MCF 10A (cell line): Measurements from ENCODE around the gene TRAPPC3L. TPM values are rescaled to one million over a fixed set of nuclear protein-coding genes. Genes with fewer than 3 reads are reported as not detected.

ENCODE experiments used
- BruUV-seq: library from RNA; stranded (reverse); fragments of 400-500 nt; replicated peaks from 2 replicates; lab custom pipeline; 2021; lab: Mats Ljungman, UMichigan
- CTCF ChIA-PET: fragments of 300-600 bp; sonication (Branson Sonifier 250); formaldehyde crosslinking; extraction: SDS; loops from one replicate; lab custom pipeline; 2021; ENCODE audit warnings: antibody characterized with exemption, inconsistent platforms; lab: Yijun Ruan, JAX
- POLR2A ChIA-PET: fragments of 300-600, 350-650 bp; sonication (Branson Sonifier 250); formaldehyde crosslinking; extraction: SDS; loops from one replicate; lab custom pipeline; 2020; ENCODE audit warnings: antibody characterized with exemption, inconsistent platforms; lab: Yijun Ruan, JAX
- DNase-seq: peaks from one replicate; pipeline ENCODE4 v3.0.0-alpha.2; 2018; ENCODE audit not compliant: unreplicated experiment
- H3K27ac Mint-ChIP-seq: one replicate; pipeline ENCODE4 v1.8.0; 2022; ENCODE audit warnings: mild to moderate bottlenecking, low read depth, mixed read lengths; ENCODE audit not compliant: unreplicated experiment
- H3K27me3 Mint-ChIP-seq: one replicate; pipeline ENCODE4 v1.8.0; 2022; ENCODE audit warnings: mixed read lengths; ENCODE audit not compliant: insufficient read depth, unreplicated experiment
- H3K36me3 Mint-ChIP-seq: one replicate; pipeline ENCODE4 v1.8.0; 2022; ENCODE audit warnings: mild to moderate bottlenecking, moderate library complexity, mixed read lengths; ENCODE audit not compliant: insufficient read depth, unreplicated experiment
- H3K4me1 Mint-ChIP-seq: one replicate; pipeline ENCODE4 v1.8.0; 2022; ENCODE audit warnings: mixed read lengths; ENCODE audit not compliant: insufficient read depth, unreplicated experiment
- H3K4me3 Mint-ChIP-seq: one replicate; pipeline ENCODE4 v1.8.0; 2022; ENCODE audit warnings: mild to moderate bottlenecking, moderate library complexity, mixed read lengths; ENCODE audit not compliant: unreplicated experiment
- H3K9me3 Mint-ChIP-seq: one replicate; pipeline ENCODE4 v1.8.0; 2022; ENCODE audit warnings: mixed read lengths; ENCODE audit not compliant: unreplicated experiment
- intact Hi-C: fragments of 100-400 bp; cut with micrococcal nuclease; formaldehyde crosslinking; loops from 2 replicates; pipeline ENCODE4 v1.14.1; 2022
- total RNA-seq: library from RNA; stranded (reverse); gene quantifications from 2 replicates; pipeline ENCODE4 v1.2.3, GENCODE V29; 2022
- TF ChIP-seq, protein P1 (sequence below): fragments of 200-600 bp; IDR thresholded peaks from one replicate; pipeline ENCODE4 v1.8.0; 2022; ENCODE audit warnings: antibody characterized with exemption, mild to moderate bottlenecking; ENCODE audit not compliant: unreplicated experiment

The TRAPPC3L gene
- total RNA-seq, 1 experiment from 2014 or later, result not detected

DNA sequence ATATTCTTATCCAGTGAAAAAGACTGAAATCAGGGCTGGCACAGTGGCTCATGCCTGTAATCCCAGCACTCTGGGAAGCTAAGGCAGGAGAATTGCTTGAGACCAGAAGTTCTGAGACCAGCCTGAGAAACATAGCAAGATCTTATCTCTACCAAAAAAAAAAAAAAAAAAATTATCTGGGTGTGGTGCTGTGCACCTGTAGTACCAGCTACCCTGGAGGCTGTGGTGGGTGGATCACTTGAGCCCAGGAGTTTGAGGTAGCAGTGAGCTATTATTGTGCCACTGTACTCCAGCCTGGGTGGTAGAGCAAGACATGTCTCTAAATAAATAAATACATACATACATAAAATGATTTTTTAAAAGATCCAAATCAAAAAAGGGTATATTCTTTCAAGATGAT, 78.0 kb downstream of the TRAPPC3L start:
- POLR2A ChIA-PET, result interaction anchor here (0.7 kb wide), 1 partner anchor 20 kb away, joined by 3 read pairs; no protein-coding TSS in a partner anchor
- TF ChIP-seq, protein P1, sequence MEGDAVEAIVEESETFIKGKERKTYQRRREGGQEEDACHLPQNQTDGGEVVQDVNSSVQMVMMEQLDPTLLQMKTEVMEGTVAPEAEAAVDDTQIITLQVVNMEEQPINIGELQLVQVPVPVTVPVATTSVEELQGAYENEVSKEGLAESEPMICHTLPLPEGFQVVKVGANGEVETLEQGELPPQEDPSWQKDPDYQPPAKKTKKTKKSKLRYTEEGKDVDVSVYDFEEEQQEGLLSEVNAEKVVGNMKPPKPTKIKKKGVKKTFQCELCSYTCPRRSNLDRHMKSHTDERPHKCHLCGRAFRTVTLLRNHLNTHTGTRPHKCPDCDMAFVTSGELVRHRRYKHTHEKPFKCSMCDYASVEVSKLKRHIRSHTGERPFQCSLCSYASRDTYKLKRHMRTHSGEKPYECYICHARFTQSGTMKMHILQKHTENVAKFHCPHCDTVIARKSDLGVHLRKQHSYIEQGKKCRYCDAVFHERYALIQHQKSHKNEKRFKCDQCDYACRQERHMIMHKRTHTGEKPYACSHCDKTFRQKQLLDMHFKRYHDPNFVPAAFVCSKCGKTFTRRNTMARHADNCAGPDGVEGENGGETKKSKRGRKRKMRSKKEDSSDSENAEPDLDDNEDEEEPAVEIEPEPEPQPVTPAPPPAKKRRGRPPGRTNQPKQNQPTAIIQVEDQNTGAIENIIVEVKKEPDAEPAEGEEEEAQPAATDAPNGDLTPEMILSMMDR, result no peak
- H3K9me3 Mint-ChIP-seq, result no peaks in the 10 kb centered on the region
- no peak overlapping the region for H3K27ac Mint-ChIP-seq
- no peak overlapping the region for H3K4me3 Mint-ChIP-seq
- H3K4me1 Mint-ChIP-seq, result no peaks in the 10 kb centered on the region
- no peaks in the 10 kb centered on the region for H3K27me3 Mint-ChIP-seq
- CTCF ChIA-PET, result interaction anchor here (1.0 kb wide), 1 partner anchor 66 kb away, joined by 3 read pairs; no protein-coding TSS in a partner anchor
- intact Hi-C loops, result no loop called here
- no TSS peak for BruUV-seq
- no peaks in the 10 kb centered on the region for H3K36me3 Mint-ChIP-seq
- no peak for DNase-seq

DNA sequence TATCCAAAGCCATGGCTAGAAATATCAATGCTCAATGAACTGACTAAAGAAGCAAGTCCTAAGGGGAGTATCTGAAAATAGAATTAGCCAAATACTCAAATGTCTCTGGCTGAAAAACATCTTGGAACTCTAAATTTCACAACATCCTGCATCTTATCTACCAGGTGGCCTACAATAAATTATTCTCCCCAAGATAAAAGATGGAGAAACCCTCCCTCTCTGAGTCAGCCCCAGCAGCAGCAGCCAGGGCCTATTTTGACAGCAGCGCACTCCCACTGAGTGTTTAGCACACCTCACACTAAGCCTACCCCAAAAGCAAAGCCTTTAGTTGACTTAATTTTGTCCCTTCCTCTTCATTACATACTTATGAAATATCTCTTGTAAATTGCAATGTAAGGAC, 78.4 kb downstream of the TRAPPC3L start:
- no TSS peak for BruUV-seq
- DNase-seq, result no peak
- H3K4me1 Mint-ChIP-seq, result no peaks in the 10 kb centered on the region

DNA sequence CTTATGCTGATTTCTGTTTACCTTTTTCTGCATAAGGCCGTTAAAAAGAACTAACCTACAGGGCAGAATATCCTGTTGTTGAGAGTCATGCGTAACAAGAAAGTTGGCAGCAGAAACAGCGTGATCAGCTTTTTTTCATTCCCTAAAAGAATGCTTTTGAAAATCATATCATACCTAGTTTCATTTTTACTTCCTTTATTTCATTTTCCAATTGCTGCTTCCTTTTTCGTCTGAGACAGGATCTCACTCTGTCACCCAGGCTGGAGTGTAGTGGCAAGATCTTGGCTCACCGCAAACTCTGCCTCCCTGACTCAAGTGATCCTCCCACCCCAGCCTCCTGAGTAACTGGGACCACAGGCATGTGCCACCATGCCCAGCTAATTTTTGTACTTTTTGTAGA, 80.2 kb downstream of the TRAPPC3L start:
- Mint-ChIP-seq H3K27ac (no peak overlapping the region), H3K27me3 (no peaks in the 10 kb centered on the region), H3K9me3 (no peaks in the 10 kb centered on the region), H3K36me3 (no peaks in the 10 kb centered on the region), H3K4me1 (no peaks in the 10 kb centered on the region), H3K4me3 (no peak overlapping the region)
- CTCF ChIA-PET, result no interaction called here
- intact Hi-C loops, result no loop called here
- POLR2A ChIA-PET, result interaction anchor here (0.6 kb wide), 1 partner anchor 171 kb away, joined by 4 read pairs; no protein-coding TSS in a partner anchor
- TF ChIP-seq, protein P1, result no peak
- no peak for DNase-seq
- no TSS peak for BruUV-seq

More for the DNA sequence above, 78.4 kb downstream of the TRAPPC3L start:
- ChIA-PET POLR2A (interaction anchor here (0.7 kb wide), 1 partner anchor 20 kb away, joined by 3 read pairs; no protein-coding TSS in a partner anchor), CTCF (interaction anchor here (1.0 kb wide), 1 partner anchor 67 kb away, joined by 3 read pairs; no protein-coding TSS in a partner anchor)
- H3K27ac Mint-ChIP-seq, result no peak overlapping the region
- H3K27me3 Mint-ChIP-seq, result no peaks in the 10 kb centered on the region
- no peaks in the 10 kb centered on the region for H3K36me3 Mint-ChIP-seq
- TF ChIP-seq, protein P1, result no peak
- no peaks in the 10 kb centered on the region for H3K9me3 Mint-ChIP-seq
- intact Hi-C loops, result no loop called here
- no peak overlapping the region for H3K4me3 Mint-ChIP-seq

DNA sequence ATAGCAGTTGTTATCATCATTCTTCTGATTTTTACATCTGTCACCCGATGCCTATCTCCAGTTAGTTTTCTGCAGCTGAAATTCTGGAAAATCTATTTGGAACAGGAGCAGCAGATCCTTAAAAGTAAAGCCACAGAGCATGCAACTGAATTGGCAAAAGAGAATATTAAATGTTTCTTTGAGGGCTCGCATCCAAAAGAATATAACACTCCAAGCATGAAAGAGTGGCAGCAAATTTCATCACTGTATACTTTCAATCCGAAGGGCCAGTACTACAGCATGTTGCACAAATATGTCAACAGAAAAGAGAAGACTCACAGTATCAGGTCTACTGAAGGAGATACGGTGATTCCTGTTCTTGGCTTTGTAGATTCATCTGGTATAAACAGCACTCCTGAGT, 82.2 kb downstream of the TRAPPC3L start:
- no TSS peak for BruUV-seq
- no peaks in the 10 kb centered on the region for H3K36me3 Mint-ChIP-seq
- CTCF ChIA-PET, result no interaction called here
- no peaks in the 10 kb centered on the region for H3K27me3 Mint-ChIP-seq
- no peaks in the 10 kb centered on the region for H3K9me3 Mint-ChIP-seq
- H3K4me3 Mint-ChIP-seq, result no peak overlapping the region
- TF ChIP-seq, protein P1, result no peak
- POLR2A ChIA-PET, result no interaction called here
- no peak overlapping the region for H3K27ac Mint-ChIP-seq
- no peaks in the 10 kb centered on the region for H3K4me1 Mint-ChIP-seq
- intact Hi-C loops, result no loop called here
- no peak for DNase-seq
